H1 (cell line): ENCODE data around the gene WSCD2. TPM values are rescaled to one million over a fixed set of nuclear protein-coding genes. Genes with fewer than 3 reads are reported as not detected.

Experiments used
- CTCF ChIA-PET: fragments of 300-600 bp; sonication (Branson Sonifier 250); formaldehyde crosslinking; loops from one replicate; lab custom pipeline; 2021; ENCODE audit not compliant: partially characterized antibody; lab: Charles Lee
- POLR2A ChIA-PET: fragments of 300-600 bp; sonication (Branson Sonifier 250); formaldehyde crosslinking; loops from one replicate; lab custom pipeline; 2021; ENCODE audit warnings: inconsistent platforms; ENCODE audit not compliant: partially characterized antibody; lab: Charles Lee
- DNase-seq, 2 experiments: peaks; one replicate each; pipeline versions ENCODE4 v3.0.0 to v3.0.0-alpha.2; 2010 to 2022; ENCODE audit warnings: low spot score in 2 of 2, low read depth in 1 of 2, mixed read lengths in 1 of 2
- FAIRE-seq: peaks from 2 replicates; lab custom pipeline; 2011; peaks lifted over from hg19 to GRCh38; lab: Jason Lieb, UNC
- H2AFZ ChIP-seq: 2 replicates; pipeline ENCODE4 v1.8.1; 2012; ENCODE audit warnings: low read length, inconsistent platforms
- H2AK5ac ChIP-seq: 2 replicates; pipeline ENCODE4 v1.6.1; 2013; ENCODE audit warnings: low read depth, low read length
- H2BK120ac ChIP-seq: replicated peaks from 2 replicates; pipeline ENCODE3; 2013; ENCODE audit warnings: low read depth, low read length, inconsistent platforms
- H2BK12ac ChIP-seq: 2 replicates; pipeline ENCODE4 v1.6.1; 2013; ENCODE audit warnings: low read depth, low read length
- H2BK15ac ChIP-seq: 2 replicates; pipeline ENCODE4 v1.6.1; 2013; ENCODE audit warnings: low read length
- H2BK20ac ChIP-seq: 2 replicates; pipeline ENCODE4 v1.6.1; 2013; ENCODE audit warnings: low read length
- H2BK5ac ChIP-seq: 2 replicates; pipeline ENCODE4 v1.6.1; 2013; ENCODE audit warnings: low read depth, low read length
- H3K14ac ChIP-seq: 2 replicates; pipeline ENCODE4 v1.6.1; 2013; ENCODE audit warnings: inconsistent platforms; ENCODE audit not compliant: insufficient read length
- H3K18ac ChIP-seq: 2 replicates; pipeline ENCODE4 v1.6.1; 2013; ENCODE audit warnings: low read length; ENCODE audit errors: extremely low read depth
- H3K23ac ChIP-seq: 2 replicates; pipeline ENCODE4 v1.6.1; 2013; ENCODE audit warnings: inconsistent platforms; ENCODE audit not compliant: insufficient read length
- H3K23me2 ChIP-seq: 2 replicates; pipeline ENCODE4 v1.6.1; 2013; ENCODE audit warnings: low read depth, low read length
- H3K27ac ChIP-seq: 2 replicates; pipeline ENCODE4 v1.6.1; 2011; ENCODE audit warnings: low read depth, low read length, inconsistent platforms
- H3K27me3 ChIP-seq, 4 experiments: replicated peaks in 1 of 4; 1 replicate in 1 of 4; 2 replicates in 3 of 4; pipeline versions ENCODE4 v1.6.1 to v1.8.1; 2011 to 2013; ENCODE audit warnings: low read length in 3 of 4, mild to moderate bottlenecking in 3 of 4, inconsistent platforms in 2 of 4, mixed read lengths in 2 of 4, moderate library complexity in 1 of 4; ENCODE audit not compliant: control insufficient read depth in 3 of 4, insufficient read depth in 3 of 4; ENCODE audit errors: extremely low read depth in 1 of 4
- H3K36me3 ChIP-seq, 4 experiments: 2 replicates each; pipeline versions ENCODE4 v1.6.1 to v1.8.1; 2011 to 2013; ENCODE audit warnings: mild to moderate bottlenecking in 4 of 4, low read length in 3 of 4, moderate library complexity in 2 of 4, control low read depth in 1 of 4, inconsistent platforms in 1 of 4; ENCODE audit not compliant: insufficient read depth in 4 of 4, control insufficient read depth in 2 of 4
- H3K4ac ChIP-seq: replicated peaks from 2 replicates; pipeline ENCODE3; 2013; ENCODE audit warnings: low read length, low read depth, mixed read lengths, inconsistent platforms; ENCODE audit not compliant: insufficient read length
- H3K4me1 ChIP-seq, 4 experiments: replicated peaks in 1 of 4; 1 replicate in 1 of 4; 2 replicates in 3 of 4; pipeline versions ENCODE4 v1.6.1 to v1.8.1; 2011 to 2013; ENCODE audit warnings: low read length in 3 of 4, inconsistent platforms in 2 of 4, mixed read lengths in 1 of 4; ENCODE audit not compliant: insufficient read depth in 4 of 4, control insufficient read depth in 3 of 4
- H3K4me2 ChIP-seq, 2 experiments: 2 replicates each; pipeline versions ENCODE4 v1.6.1 to v1.8.1; 2011 to 2013; ENCODE audit warnings: low read depth in 2 of 2, low read length in 2 of 2, control low read depth in 1 of 2, inconsistent platforms in 1 of 2, mild to moderate bottlenecking in 1 of 2; ENCODE audit not compliant: insufficient read depth in 1 of 2
- H3K4me3 ChIP-seq, 4 experiments: fragments of 200-600, 300-600 bp in 1 of 4; sonication (generic), shearing (Covaris generic), sonication (Bioruptor Twin) in 1 of 4; 2 replicates each; pipeline versions ENCODE4 v1.5.1 to v1.8.1; 2011 to 2016; ENCODE audit warnings: low read length in 4 of 4, low read depth in 3 of 4, control low read depth in 2 of 4, inconsistent platforms in 2 of 4, mild to moderate bottlenecking in 2 of 4, mixed read lengths in 1 of 4, moderate library complexity in 1 of 4; ENCODE audit not compliant: insufficient read depth in 2 of 4; ENCODE audit errors: extremely low read depth in 1 of 4
- H3K56ac ChIP-seq: replicated peaks from 2 replicates; pipeline ENCODE3; 2013; ENCODE audit warnings: low read depth, mild to moderate bottlenecking, mixed read lengths, low read length, inconsistent platforms; ENCODE audit not compliant: insufficient read length
- H3K79me1 ChIP-seq: 2 replicates; pipeline ENCODE4 v1.6.1; 2013; ENCODE audit warnings: low read depth, low read length, control low read depth
- H3K79me2 ChIP-seq, 2 experiments: 2 replicates each; pipeline versions ENCODE4 v1.6.1 to v1.8.1; 2012 to 2013; ENCODE audit warnings: low read length in 2 of 2, mild to moderate bottlenecking in 2 of 2, inconsistent platforms in 1 of 2; ENCODE audit not compliant: insufficient read depth in 2 of 2, control insufficient read depth in 1 of 2
- H3K9ac ChIP-seq, 4 experiments: replicated peaks in 1 of 4; 1 replicate in 1 of 4; 2 replicates in 3 of 4; pipeline versions ENCODE4 v1.6.1 to v1.8.1; 2011 to 2013; ENCODE audit warnings: low read depth in 3 of 4, low read length in 3 of 4, control low read depth in 2 of 4, mild to moderate bottlenecking in 2 of 4, moderate library complexity in 2 of 4, inconsistent platforms in 1 of 4; ENCODE audit errors: extremely low read depth in 1 of 4
- H3K9me3 ChIP-seq, 2 experiments: 2 replicates each; pipeline versions ENCODE4 v1.6.1 to v1.8.1; 2012 to 2013; ENCODE audit warnings: mild to moderate bottlenecking in 2 of 2, moderate library complexity in 2 of 2, control low read depth in 1 of 2, inconsistent platforms in 1 of 2, low read depth in 1 of 2, low read length in 1 of 2, mixed read lengths in 1 of 2; ENCODE audit not compliant: insufficient read depth in 2 of 2
- H4K20me1 ChIP-seq, 2 experiments: replicated peaks in 1 of 2; 2 replicates each; pipeline versions ENCODE3 to v1.8.1; 2011 to 2013; ENCODE audit warnings: inconsistent platforms in 2 of 2, low read length in 2 of 2, mild to moderate bottlenecking in 1 of 2; ENCODE audit not compliant: insufficient read depth in 2 of 2, control insufficient read depth in 1 of 2
- H4K5ac ChIP-seq: 2 replicates; pipeline ENCODE4 v1.6.1; 2013; ENCODE audit warnings: low read length, low read depth, mixed read lengths, inconsistent platforms; ENCODE audit not compliant: insufficient read length
- H4K8ac ChIP-seq: 2 replicates; pipeline ENCODE4 v1.8.0; 2013; ENCODE audit warnings: mild to moderate bottlenecking, moderate library complexity, low read length, inconsistent platforms; ENCODE audit not compliant: insufficient read depth; ENCODE audit errors: extremely low read depth
- H4K91ac ChIP-seq: replicated peaks from 2 replicates; pipeline ENCODE3; 2013; ENCODE audit warnings: low read length, mixed read lengths, inconsistent platforms; ENCODE audit not compliant: insufficient read length
- CEBPB ChIP-seq: IDR thresholded peaks from 2 replicates; pipeline ENCODE4 v1.6.1; 2012; ENCODE audit warnings: low read depth, low read length
- CHD2 ChIP-seq: IDR thresholded peaks from 2 replicates; pipeline ENCODE4 v1.6.1; 2012; ENCODE audit warnings: low read length, improper control_type of control experiment
- GABPA ChIP-seq: IDR thresholded peaks from 2 replicates; pipeline ENCODE4 v1.6.1; 2011; ENCODE audit warnings: mild to moderate bottlenecking, low read length, moderate library complexity, borderline replicate concordance; ENCODE audit not compliant: insufficient read depth
- JUN ChIP-seq: IDR thresholded peaks from 2 replicates; pipeline ENCODE4 v1.6.1; 2011; ENCODE audit warnings: low read depth, mild to moderate bottlenecking, improper control_type of control experiment, low read length
- KDM1A ChIP-seq: fragments of 200-600, 300-600 bp; sonication (generic); IDR thresholded peaks from 2 replicates; pipeline ENCODE4 v1.7.1; 2016; ENCODE audit warnings: mild to moderate bottlenecking, low read length, borderline replicate concordance
- KDM4A ChIP-seq: IDR thresholded peaks from one replicate; pipeline ENCODE4 v1.7.1; 2012; ENCODE audit warnings: low read depth, mild to moderate bottlenecking, moderate library complexity, low read length, inconsistent platforms; ENCODE audit not compliant: severe bottlenecking
- NANOG ChIP-seq: IDR thresholded peaks from 2 replicates; pipeline ENCODE4 v1.6.1; 2011; ENCODE audit warnings: low read length, low read depth, mild to moderate bottlenecking, inconsistent platforms; ENCODE audit not compliant: insufficient read depth, poor library complexity, severe bottlenecking
- POLR2AphosphoS5 ChIP-seq: IDR thresholded peaks from 2 replicates; pipeline ENCODE4 v1.6.1; 2011; ENCODE audit warnings: low read depth, low read length
- POU5F1 ChIP-seq: IDR thresholded peaks from 2 replicates; pipeline ENCODE4 v1.6.1; 2011; ENCODE audit warnings: low read depth, mild to moderate bottlenecking, low read length, moderate library complexity
- RNF2 ChIP-seq: fragments of 200-900, 300-1000 bp; sonication (generic); IDR thresholded peaks from 2 replicates; pipeline ENCODE4 v1.7.1; 2016; ENCODE audit warnings: borderline replicate concordance, low read depth, mild to moderate bottlenecking, antibody characterized with exemption, low read length; ENCODE audit not compliant: poor library complexity, severe bottlenecking; ENCODE audit errors: missing control alignments
- SAP30 ChIP-seq: fragments of 300-600 bp; sonication (generic); IDR thresholded peaks from 2 replicates; pipeline ENCODE4 v1.7.1; 2012; ENCODE audit warnings: low read length, moderate library complexity, mild to moderate bottlenecking, inconsistent platforms; ENCODE audit not compliant: insufficient read depth, insufficient replicate concordance
- SIN3A ChIP-seq, 2 experiments: IDR thresholded peaks in 1 of 2; conservative IDR thresholded peaks in 1 of 2; 2 replicates each; pipeline ENCODE4 v1.6.1; 2011 to 2012; ENCODE audit warnings: low read length in 2 of 2, improper control_type of control experiment in 1 of 2, low read depth in 1 of 2, mild to moderate bottlenecking in 1 of 2
- WGBS, 2 experiments: shearing (Covaris generic) in 1 of 2; methylation state at CpG; one replicate each; pipeline versions ENCODE4 v1.1.6 to v1.1.7; 2013 to 2015; ENCODE audit warnings: low lambda C conversion rate in 2 of 2, mixed read lengths in 2 of 2, inconsistent platforms in 1 of 2, low coverage in 1 of 2, missing lambda C conversion rate in 1 of 2; ENCODE audit not compliant: insufficient replicate concordance in 2 of 2, insufficient coverage in 1 of 2, insufficient read length in 1 of 2; ENCODE audit errors: extremely low coverage in 1 of 2, missing lambda C conversion rate in 1 of 2; 5-methylcytosine and 5-hydroxymethylcytosine counted together
- polyA plus RNA-seq, 7 experiments: library from polyadenylated mRNA; depleted of rRNA in 3 of 7; stranded (reverse) in 5 of 7; unstranded in 2 of 7; fragments of >200 nt in 5 of 7; fragments of 200-250 nt in 2 of 7; gene quantifications; 1 replicate in 5 of 7; 2 replicates in 1 of 7; 4 replicates in 1 of 7; pipeline versions ENCODE4 v1.2.1 to v1.2.3, GENCODE V29; 2011 to 2013; ENCODE audit warnings: missing spikeins in 2 of 7, mixed read lengths in 2 of 7
- total RNA-seq: library from RNA; stranded (reverse); fragmentation: NEBNext Ultra II Directional; extraction: Animal tissue kit (Norgen Biotek cat#: 25700); gene quantifications from 2 replicates; pipeline ENCODE4 v1.2.1, GENCODE V29; 2021
- TF ChIP-seq, protein P1 (sequence below): IDR thresholded peaks from 2 replicates; pipeline ENCODE4 v1.6.1; 2011; ENCODE audit warnings: low read depth, mild to moderate bottlenecking, low read length; ENCODE audit not compliant: insufficient read depth

The WSCD2 gene
- total and polyA plus RNA-seq, 2 of the 8 experiments (the other 6 are each of a cell fraction or from before 2014, with no cell fraction given), result 1.3 to 2.2 TPM

- no peak for DNase-seq
- CTCF ChIA-PET, result interaction anchor here (0.7 to 1.3 kb wide), 3 partner anchors 9 to 174 kb away, joined by 3 to 4 read pairs (median 4); no protein-coding TSS in a partner anchor
- WGBS, 2 experiments, result 91% methylated on average over 4 of the region's 4 CpGs; no CpG with 5 or more reads in 1 of the 2 experiments
- TF ChIP-seq KDM4A (no peak), GABPA (no peak), RNF2 (no peak), SAP30 (no peak), CHD2 (no peak), NANOG (no peak), SIN3A (conservative IDR thresholded peaks at IDR 0.05 in 1 of 2, IDR thresholded peaks at IDR 0.05 in 1 of 2; ENCODE audit: low read depth in 1 of 2, low read length in 2 of 2) (no peak), JUN (no peak), CEBPB (no peak), POLR2AphosphoS5 (no peak), POU5F1 (no peak), KDM1A (no peak)
- TF ChIP-seq, protein P1, sequence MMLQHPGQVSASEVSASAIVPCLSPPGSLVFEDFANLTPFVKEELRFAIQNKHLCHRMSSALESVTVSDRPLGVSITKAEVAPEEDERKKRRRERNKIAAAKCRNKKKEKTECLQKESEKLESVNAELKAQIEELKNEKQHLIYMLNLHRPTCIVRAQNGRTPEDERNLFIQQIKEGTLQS, result no peak
Observed at GRCh38 chr12:108228746-108229145, 99.7 kb downstream of the WSCD2 start.

More at GRCh38 chr12:108228746-108229145, 99.7 kb downstream of the WSCD2 start:
- no peak overlapping the region for H3K4me3 ChIP-seq
- no peak overlapping the region for H3K23ac ChIP-seq
- H3K56ac ChIP-seq, result no peak overlapping the region
- no peak overlapping the region for H2AFZ ChIP-seq
- H2BK20ac ChIP-seq, result no peak overlapping the region; the same call in 1 of the 2 replicates
- no peaks in the 10 kb centered on the region for H4K20me1 ChIP-seq
- H3K4me2 ChIP-seq, result no peak overlapping the region
- H2BK15ac ChIP-seq, result no peak overlapping the region
- H3K79me1 ChIP-seq, result no peaks in the 10 kb centered on the region
- H2AK5ac ChIP-seq, result no peak overlapping the region
- H3K27me3 ChIP-seq, result no peaks in the 10 kb centered on the region
- POLR2A ChIA-PET, result no interaction called here
- H4K91ac ChIP-seq, result no peak overlapping the region
- no peak overlapping the region for H4K5ac ChIP-seq
- H3K9me3 ChIP-seq, result no peaks in the 10 kb centered on the region
- no peak overlapping the region for H3K14ac ChIP-seq
- peaks cover 0 to 5% (median 0%) of the 10 kb centered on the region in 4 experiments; a peak in 1 of 7 replicates for H3K4me1 ChIP-seq
- H2BK12ac ChIP-seq, result no peak overlapping the region
- H3K27ac ChIP-seq, result no peak overlapping the region
- no peak overlapping the region for H2BK120ac ChIP-seq
- H3K79me2 ChIP-seq, result no peaks in the 10 kb centered on the region
- H3K4ac ChIP-seq, result no peak overlapping the region
- no peak overlapping the region for H3K9ac ChIP-seq
- no peak overlapping the region for H3K18ac ChIP-seq
- H4K8ac ChIP-seq, result no peak overlapping the region
- no peaks in the 10 kb centered on the region for H3K36me3 ChIP-seq
- FAIRE-seq, result no peak
- H2BK5ac ChIP-seq, result no peak overlapping the region
- no peaks in the 10 kb centered on the region; the same call in 1 of the 2 replicates for H3K23me2 ChIP-seq
